Measurements from ENCODE around the gene FARS2.

FARS2 gene

DNA sequence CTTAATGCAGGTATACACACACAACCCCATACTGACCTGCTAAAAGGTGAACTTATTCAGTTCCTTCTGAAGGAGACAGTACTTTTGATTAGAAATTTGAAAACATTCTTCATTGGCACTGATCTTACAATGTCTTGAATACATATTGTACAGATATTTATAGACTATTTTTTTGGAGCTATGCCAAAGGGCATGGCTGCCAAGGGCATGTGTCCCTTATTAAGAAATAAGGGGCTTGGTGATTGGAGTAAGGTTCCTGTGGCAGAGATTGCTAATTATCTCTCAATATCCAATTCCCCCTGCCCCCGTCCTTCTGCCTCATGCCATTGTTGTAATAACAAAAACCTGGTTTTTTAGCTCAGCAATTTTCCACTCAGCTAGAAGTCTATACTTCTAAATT lies 355.9 kb downstream of the FARS2 start:
- DNase-seq (ENCODE audit: low read depth in 1 of 2, low spot score in 1 of 2): no peak

GRCh38 chr6:5619249-5619648 lies 357.9 kb downstream of the FARS2 start:
- no peak for DNase-seq (ENCODE audit: low read depth in 1 of 2, low spot score in 1 of 2)

DNA sequence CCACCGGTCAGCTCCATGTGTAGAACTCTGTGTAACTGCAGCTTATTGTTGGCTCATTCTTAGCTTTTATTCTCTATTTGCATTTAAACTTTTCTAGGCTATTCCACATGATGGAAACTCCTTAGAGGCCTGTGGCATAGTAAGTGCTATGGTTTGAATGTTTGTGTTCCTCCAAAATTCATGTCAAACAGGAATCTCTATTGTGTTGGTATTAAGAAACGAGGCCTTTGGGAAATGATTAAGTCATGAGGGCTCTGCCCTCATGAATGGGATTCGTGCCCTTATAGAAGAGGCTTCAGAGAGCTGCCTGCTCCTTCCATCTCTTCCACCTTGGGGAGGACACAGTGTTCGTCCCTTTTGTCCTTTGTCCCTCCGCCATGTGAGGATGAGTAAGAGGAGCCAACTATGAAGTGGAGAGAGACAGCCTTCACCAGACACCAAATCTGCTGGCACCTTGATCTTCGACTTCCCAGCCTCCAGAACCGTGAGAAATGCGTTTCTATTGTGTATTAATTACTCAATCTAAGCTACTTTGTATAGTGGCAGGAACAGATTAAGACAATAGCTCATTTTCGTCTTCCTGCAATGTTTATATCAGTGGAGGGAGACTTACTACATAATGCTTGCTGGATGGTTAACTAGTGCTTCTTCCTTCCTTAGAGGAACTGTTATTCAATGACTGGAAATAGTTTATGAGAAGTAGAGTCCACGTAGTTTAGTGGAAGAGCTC lies 361.1 kb downstream of the FARS2 start:
- DNase-seq (ENCODE audit: low read depth in 1 of 2, low spot score in 1 of 2): no peak

- no peak for DNase-seq (ENCODE audit: low read depth in 1 of 2, low spot score in 1 of 2)
Measured at GRCh38 chr6:5623769-5624168, 362.5 kb downstream of the FARS2 start.

DNA sequence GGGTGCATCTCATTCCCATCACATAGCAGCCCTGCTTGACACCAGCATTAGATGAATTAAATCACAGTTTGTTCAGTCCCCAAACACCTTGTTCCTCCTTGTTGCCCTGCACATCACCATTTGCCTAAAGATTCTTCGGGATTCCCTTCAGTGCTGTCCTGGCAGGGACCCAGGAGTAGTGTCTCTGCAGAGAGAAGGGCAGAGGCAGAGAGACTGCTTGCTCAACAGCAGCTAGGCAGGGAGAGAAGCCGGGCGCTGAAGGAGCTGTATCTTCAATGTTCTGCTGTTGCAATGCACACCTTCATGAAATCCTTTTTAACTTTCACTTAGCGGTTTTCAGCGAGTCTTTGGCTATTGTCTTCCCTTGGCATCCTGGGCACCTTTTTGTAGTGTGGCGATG lies 362.9 kb downstream of the FARS2 start:
- DNase-seq (ENCODE audit: low read depth in 1 of 2, low spot score in 1 of 2): no peak

GRCh38 chr6:5626727-5627426 lies 365.6 kb downstream of the FARS2 start:
- DNase-seq (ENCODE audit: low read depth in 1 of 2, low spot score in 1 of 2): peak in 1 of 2 donors; percentile 3

DNA sequence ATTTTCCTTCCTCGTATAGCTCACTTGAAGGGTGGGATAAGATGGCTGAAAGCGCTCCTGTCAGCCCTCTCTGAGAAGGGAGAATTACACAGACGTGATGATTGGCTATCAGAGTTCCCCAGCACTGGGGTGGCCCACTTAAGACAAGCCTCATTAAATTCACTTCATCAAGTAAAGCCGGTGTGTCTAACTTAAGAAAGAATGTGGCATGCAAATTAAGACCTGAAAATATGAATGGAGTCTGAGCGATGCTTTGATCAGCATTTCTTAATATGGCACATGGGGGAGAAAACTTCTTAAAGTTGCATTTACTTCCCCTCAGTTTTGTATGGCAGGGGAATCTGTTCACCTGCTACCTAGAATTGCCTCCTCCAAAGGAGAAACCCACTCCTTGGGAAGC lies 369.3 kb downstream of the FARS2 start:
- no peak for DNase-seq (ENCODE audit: low read depth in 1 of 2, low spot score in 1 of 2)

DNA sequence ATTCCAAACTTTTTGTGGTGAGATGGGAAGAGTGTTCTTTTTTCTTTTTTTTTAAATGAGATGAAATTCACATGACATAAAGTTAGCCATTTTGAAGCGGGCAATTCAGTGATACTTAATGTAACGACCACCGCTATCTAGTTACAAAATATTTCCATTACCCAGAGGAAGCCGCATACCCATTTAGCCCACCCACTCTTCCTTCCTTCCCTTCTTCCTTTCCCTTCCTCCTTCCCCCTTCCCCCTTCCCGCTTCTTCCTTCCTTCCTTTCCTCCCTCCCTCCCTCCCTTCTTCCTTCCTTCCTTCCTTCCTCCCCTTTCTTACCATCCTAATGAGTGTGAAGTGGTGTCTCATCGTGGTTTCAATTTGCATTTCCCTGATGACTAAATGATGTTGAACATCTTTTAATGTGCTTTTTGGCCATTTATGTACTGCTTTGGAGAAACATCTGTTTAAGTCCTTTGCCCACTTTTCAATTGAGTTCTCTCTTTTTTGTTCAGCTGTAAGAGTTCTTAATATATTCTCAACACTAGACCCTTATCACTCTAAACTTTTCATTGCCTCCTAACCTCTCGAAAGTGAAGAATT lies 371.1 kb downstream of the FARS2 start:
- no peak for DNase-seq (ENCODE audit: low read depth in 1 of 2, low spot score in 1 of 2)

DNA sequence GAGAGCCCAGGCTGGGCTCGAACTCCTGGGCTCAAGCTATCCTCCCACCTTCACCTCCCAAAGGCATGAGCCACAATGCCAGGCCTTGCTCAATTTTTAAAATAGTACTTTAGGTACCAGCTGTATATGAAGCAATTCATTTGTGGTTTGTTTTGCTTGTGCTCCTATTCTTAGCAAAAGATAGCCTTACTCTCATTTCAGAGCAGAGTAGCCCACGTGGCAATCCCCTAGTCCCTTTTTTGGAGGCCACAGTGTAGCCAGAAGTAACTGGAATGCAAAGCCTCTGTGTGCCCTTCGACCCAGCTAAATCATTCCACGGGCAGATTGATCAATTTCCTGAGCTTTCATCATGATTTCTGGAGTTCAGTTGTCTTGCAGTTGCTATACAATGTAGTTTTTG lies 373.2 kb downstream of the FARS2 start:
- no peak for DNase-seq (ENCODE audit: low read depth in 1 of 2, low spot score in 1 of 2)

- DNase-seq (ENCODE audit: low read depth in 1 of 2, low spot score in 1 of 2): no peak
Measured at GRCh38 chr6:5636210-5637030, 375.1 kb downstream of the FARS2 start.

GRCh38 chr6:5637714-5638113 lies 376.4 kb downstream of the FARS2 start:
- no peak for DNase-seq (ENCODE audit: low read depth in 1 of 2, low spot score in 1 of 2)

DNA sequence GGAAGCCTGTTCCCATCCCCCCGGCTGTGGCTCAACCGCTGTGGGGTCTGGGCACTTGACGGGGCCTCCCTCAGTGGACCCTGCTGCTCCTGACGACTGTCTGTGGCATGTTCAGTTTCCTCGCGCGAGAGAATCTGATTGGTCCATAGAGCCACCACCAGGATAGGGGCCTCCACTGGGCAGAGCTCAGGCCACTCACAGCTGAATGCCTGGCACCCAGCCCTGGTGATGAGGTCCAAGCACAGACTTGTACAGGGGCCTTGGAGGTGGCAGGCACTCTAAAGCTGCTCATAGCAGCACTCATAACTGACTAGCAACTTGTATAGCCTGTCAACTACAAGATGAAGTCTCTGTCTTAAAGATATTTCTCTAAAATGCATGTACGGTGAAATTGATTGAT lies 377.4 kb downstream of the FARS2 start:
- DNase-seq (ENCODE audit: low read depth in 1 of 2, low spot score in 1 of 2): no peak

DNA sequence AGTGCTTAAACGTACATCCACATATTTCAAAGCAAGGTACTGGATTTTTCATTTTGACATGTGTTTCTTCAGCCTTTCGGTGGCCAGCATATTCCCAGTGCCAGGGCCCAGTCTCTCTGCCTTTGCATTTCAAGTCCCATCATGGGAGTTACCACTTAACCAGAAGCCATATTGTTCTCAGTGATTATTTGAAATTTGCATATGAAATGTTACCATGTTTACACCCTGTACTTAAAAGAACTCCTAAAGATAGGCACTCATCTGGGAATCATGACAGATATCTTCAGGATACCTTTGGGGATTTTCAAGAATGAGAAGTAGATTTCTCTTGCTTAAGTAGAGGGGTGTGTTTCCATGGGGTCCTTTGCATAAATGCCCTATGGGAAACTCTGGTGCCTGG lies 377.9 kb downstream of the FARS2 start:
- no peak for DNase-seq (ENCODE audit: low read depth in 1 of 2, low spot score in 1 of 2)

GRCh38 chr6:5640614-5641013 lies 379.3 kb downstream of the FARS2 start:
- DNase-seq (ENCODE audit: low read depth in 1 of 2, low spot score in 1 of 2): no peak

GRCh38 chr6:5644523-5645185 lies 383.3 kb downstream of the FARS2 start:
- DNase-seq (ENCODE audit: low read depth in 1 of 2, low spot score in 1 of 2): no peak

DNA sequence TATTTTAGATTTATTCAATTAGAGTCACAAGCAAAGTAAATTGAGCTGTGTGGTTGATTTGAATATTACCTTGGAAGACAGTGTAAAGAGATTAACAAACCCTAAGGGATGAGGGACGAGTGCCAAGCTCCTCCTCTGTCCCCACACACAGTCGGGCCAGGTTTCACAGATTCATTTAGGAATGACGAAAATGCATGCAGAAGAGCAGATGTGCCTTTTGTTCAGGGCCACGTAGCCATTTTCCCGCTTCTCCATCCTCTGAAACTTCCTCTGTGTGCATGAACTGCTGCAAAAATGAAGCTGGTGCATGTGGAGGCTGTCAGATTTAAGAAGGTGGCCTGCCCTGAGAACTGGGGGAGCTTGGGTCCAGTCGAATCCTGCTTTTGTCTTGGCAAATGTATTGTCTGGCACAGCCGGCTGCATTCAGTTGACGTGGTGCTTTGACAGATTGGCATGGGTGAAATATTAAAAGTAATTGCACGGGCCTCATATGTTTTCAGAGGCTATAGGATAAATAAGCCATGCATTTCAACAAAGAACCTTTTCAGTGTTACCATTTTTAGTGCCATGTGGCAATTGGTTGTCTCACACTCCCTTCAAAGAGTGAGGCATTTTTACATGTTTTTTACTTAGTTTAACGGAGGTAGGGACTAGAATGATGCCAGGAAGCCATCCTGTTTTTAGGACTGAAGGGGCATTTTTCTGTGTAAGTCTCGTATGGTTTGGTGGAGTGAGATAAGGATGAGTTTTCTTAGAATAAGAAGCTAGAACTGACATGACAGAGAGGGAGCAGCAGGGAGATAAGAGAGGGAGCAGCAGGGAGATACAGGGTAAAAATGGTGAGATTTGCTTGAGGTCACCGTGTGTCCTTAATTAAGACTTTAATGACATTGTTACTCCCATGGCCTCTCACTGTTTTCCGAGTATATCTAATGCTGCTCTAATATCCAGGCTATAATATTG lies 384.3 kb downstream of the FARS2 start:
- DNase-seq (ENCODE audit: low read depth in 1 of 2, low spot score in 1 of 2): no peak

- no peak for DNase-seq (ENCODE audit: low read depth in 1 of 2, low spot score in 1 of 2)
Measured at GRCh38 chr6:5652406-5653137, 391.3 kb downstream of the FARS2 start.

- DNase-seq (ENCODE audit: low read depth in 1 of 2, low spot score in 1 of 2): no peak
Measured at GRCh38 chr6:5653801-5654200, 392.5 kb downstream of the FARS2 start.

GRCh38 chr6:5656226-5656625 lies 394.9 kb downstream of the FARS2 start:
- DNase-seq (ENCODE audit: low read depth in 1 of 2, low spot score in 1 of 2): no peak
